HG03045 (cell line): ENCODE data around the gene HOXB1.
"Not testable (repeated sequence)": the region's sequence is repeated elsewhere in the genome, so short reads cannot be mapped to it uniquely, and the experiment has no call there.

Source experiments
- ATAC-seq: cut with Tn5 transposase; IDR thresholded peaks from one replicate; pipeline ENCODE4 v1.9.1; 2021; ENCODE audit warnings: mild to moderate bottlenecking, moderate library complexity; ENCODE audit not compliant: unreplicated experiment

The HOXB1 gene

GRCh38 chr17:48544349-48545021 is 13.7 kb upstream of the HOXB1 start:
- ATAC-seq: no peak

- no peak for ATAC-seq
Measured at GRCh38 chr17:48543854-48544348, 13.1 kb upstream of the HOXB1 start.

GRCh38 chr17:48543107-48543853 is 12.5 kb upstream of the HOXB1 start:
- no peak for ATAC-seq

- ATAC-seq: no peak
Measured at GRCh38 chr17:48542698-48543106, 11.9 kb upstream of the HOXB1 start.

- no peak for ATAC-seq
Measured at GRCh38 chr17:48542114-48542656, 11.4 kb upstream of the HOXB1 start.

- no peak for ATAC-seq
Measured at GRCh38 chr17:48541577-48542113, 10.8 kb upstream of the HOXB1 start.

- ATAC-seq: no peak
Measured at GRCh38 chr17:48541036-48541576, 10.3 kb upstream of the HOXB1 start.

GRCh38 chr17:48540213-48540612 is 9.4 kb upstream of the HOXB1 start:
- no peak for ATAC-seq

GRCh38 chr17:48539177-48539576 is 8.4 kb upstream of the HOXB1 start:
- ATAC-seq: no peak

- ATAC-seq: no peak
Measured at GRCh38 chr17:48537316-48537715, 6.5 kb upstream of the HOXB1 start.

- not testable (repeated sequence) for ATAC-seq
Measured at GRCh38 chr17:48535793-48536559, 5.2 kb upstream of the HOXB1 start.

GRCh38 chr17:48532261-48532660 is 1.4 kb upstream of the HOXB1 start:
- ATAC-seq: no peak

- no peak for ATAC-seq
Measured at GRCh38 chr17:48530208-48530886, 464 bp downstream of the HOXB1 start.

- no peak for ATAC-seq
Measured at GRCh38 chr17:48529683-48530009, 1.2 kb downstream of the HOXB1 start.

GRCh38 chr17:48528936-48529682 is 1.7 kb downstream of the HOXB1 start:
- ATAC-seq: no peak

- ATAC-seq: no peak
Measured at GRCh38 chr17:48528153-48528935, 2.5 kb downstream of the HOXB1 start.

GRCh38 chr17:48527547-48527932 is 3.3 kb downstream of the HOXB1 start:
- no peak for ATAC-seq

GRCh38 chr17:48526608-48527546 is 3.9 kb downstream of the HOXB1 start:
- no peak for ATAC-seq
